Heart left ventricle (tissue), 16 donors: ENCODE measurements around the gene JMY. TPM values are rescaled to one million over a fixed set of nuclear protein-coding genes. Genes with fewer than 3 reads are reported as not detected.
A peak's percentile ranks its signal among the peaks of the same experiment; 100 is the strongest.

ENCODE experiments used
- ATAC-seq, 4 donors: fragments of 200-7000 bp; cut with Tn5 transposase; one replicate each; pipeline ENCODE4 v1.9.1; 2020 to 2022; ENCODE audit warnings: moderate library complexity in 4 of 4, mild to moderate bottlenecking in 3 of 4, moderate number of reproducible peaks in 1 of 4
- DNase-seq, 5 donors: peaks; one replicate each; pipeline ENCODE4 v3.0.0-alpha.2; 2020
- H3K27ac ChIP-seq, 12 donors: fragments of 200-600 bp; sonication (generic) in 4 of 12; one replicate each; pipeline versions ENCODE4 v1.5.0 to v1.8.0; 2016 to 2022; ENCODE audit warnings: mild to moderate bottlenecking in 2 of 12
- H3K27me3 ChIP-seq, 9 donors: fragments of 200-600 bp; sonication (generic) in 2 of 9; one replicate each; pipeline versions ENCODE4 v1.5.1 to v1.8.0; 2016 to 2022; ENCODE audit warnings: mild to moderate bottlenecking in 3 of 9
- H3K36me3 ChIP-seq, 9 donors: fragments of 200-600 bp; sonication (generic) in 2 of 9; one replicate each; pipeline versions ENCODE4 v1.5.0 to v1.8.0; 2018 to 2022; ENCODE audit warnings: mild to moderate bottlenecking in 2 of 9
- H3K4me1 ChIP-seq, 12 donors: fragments of 200-600 bp; sonication (generic) in 4 of 12; one replicate each; pipeline versions ENCODE4 v1.5.0 to v1.8.0; 2016 to 2022; ENCODE audit warnings: mild to moderate bottlenecking in 3 of 12
- H3K4me3 ChIP-seq, 12 donors: fragments of 200-600 bp; sonication (generic) in 4 of 12; one replicate each; pipeline versions ENCODE4 v1.5.0 to v1.8.0; 2017 to 2022; ENCODE audit warnings: mild to moderate bottlenecking in 9 of 12, moderate library complexity in 4 of 12
- H3K9me3 ChIP-seq, 12 donors: fragments of 200-600 bp; sonication (generic) in 4 of 12; one replicate each; pipeline versions ENCODE4 v1.5.0 to v1.8.0; 2016 to 2022; ENCODE audit warnings: mild to moderate bottlenecking in 1 of 12
- POLR2A ChIP-seq, 2 donors: fragments of 450-650 bp; IDR thresholded peaks; one replicate each; pipeline ENCODE4 v1.6.1; 2017; ENCODE audit warnings: antibody characterized with exemption in 2 of 2, mild to moderate bottlenecking in 2 of 2, moderate library complexity in 2 of 2
- WGBS, 4 donors: extraction: QIAGEN DNeasy Blood & Tissue Kit in 2 of 4; methylation state at CpG; one replicate each; pipeline versions ENCODE4 v1.1.5 to v1.1.7; 2013 to 2018; 5-methylcytosine and 5-hydroxymethylcytosine counted together
- intact Hi-C, 10 donors: fragments of 100-400 bp; cut with DNase I; formaldehyde crosslinking; loops; one replicate each; pipeline versions ENCODE4 v1.11.1 to v1.14.2; 2022
- polyA plus RNA-seq, 2 donors: library from polyadenylated mRNA; stranded (reverse); fragments of 200-250 nt; gene quantifications; one replicate each; pipeline ENCODE4 v1.2.3, GENCODE V29; 2013
- total RNA-seq, 9 donors: library from RNA; depleted of rRNA in 2 of 9; stranded (reverse); fragments of >200 nt in 2 of 9; fragmentation: NEBNext Ultra II Directional in 3 of 9; extraction: Animal tissue kit (Norgen Biotek cat#: 25700) in 3 of 9; gene quantifications; one replicate each; pipeline versions ENCODE4 v1.1.0 to v1.2.4, GENCODE V29; 2016 to 2023
- TF ChIP-seq, protein P1 (sequence below), 12 donors: fragments of 200-600 bp; sonication (generic) in 4 of 12; IDR thresholded peaks; one replicate each; pipeline versions ENCODE4 v1.5.0 to v1.8.0; 2018 to 2022; ENCODE audit warnings: antibody characterized with exemption in 12 of 12, mild to moderate bottlenecking in 5 of 12
- donor health status: ischemic (EF 13 %, LVEDD 7.1; RV severe dilation, severe dysfunction).
- donor health status: healthy with polysubstance abuse.
- donor health status: DM: no; HTN: yes; CAD: no.
- donor health status: DM: no; HTN: no; CAD: no.
- donor health status: ischemic (EF 25% LVEDD 6.9; RV normal size, moderate dysfunction).
- donor health status: ischemic (EF 25% LVEDD 5.7; RV mildly dilated, moderate dysfunction).
- donor health status: healthy.
- donor health status: DM: yes; HTN: yes; CAD: no.
- donor health status: ischemic (EF 35%, LVEDD 5.7; RV mildly dilated, moderate dysfunction).
- donor health status: nonischemic (EF 11% LVEDD 7.7; RV severe dilation, severe dysfunction).
- donor health status: DM: yes; HTN: yes; CAD: no.
- donor health status: PGD.
- donor health status: ischemic (EF 29% LVEDD 5.4; RV normal size, mild dysfunction).
- donor health status: nonischemic (EF 23%, LVEDD 6.1; RV moderate dilation, normal function).

JMY gene
- total and polyA plus RNA-seq, 11 donors, result 3.0 to 16.9 (median 11.3) TPM

DNA sequence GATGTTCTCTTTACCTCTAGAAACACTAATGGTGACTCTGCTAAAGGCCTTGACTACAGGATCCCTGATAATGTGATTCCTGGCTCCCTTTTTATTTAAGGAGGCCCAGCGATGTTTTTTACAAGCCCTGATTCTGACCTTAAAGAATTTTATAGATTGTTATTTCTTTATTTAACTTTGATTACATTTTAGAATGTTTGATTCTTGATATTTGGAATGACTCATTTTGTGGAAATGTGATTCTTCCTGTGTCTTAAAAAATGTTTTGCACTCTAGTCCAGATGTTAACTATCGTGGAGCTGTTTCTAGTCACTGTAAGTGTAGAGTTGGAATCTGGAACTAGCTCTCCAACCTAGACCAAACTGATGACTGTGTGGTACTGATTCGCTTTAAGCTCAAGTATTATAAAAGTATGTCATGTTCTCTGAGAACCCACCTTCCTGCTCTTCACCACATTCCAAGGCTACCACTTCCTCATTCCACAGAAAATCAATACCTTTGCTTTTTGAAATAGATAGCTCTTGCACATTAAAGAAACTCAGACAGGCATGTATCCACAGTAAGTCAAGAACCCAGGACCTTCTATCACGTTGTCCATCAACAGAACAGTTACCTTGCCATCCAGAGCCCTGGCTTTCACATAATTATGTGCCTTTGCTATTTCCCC lies 65.2 kb downstream of the JMY start:
- Histone ChIP-seq H3K36me3 (peaks cover 2 to 79% (median 26%) of the 10 kb centered on the region in 9 donors), H3K4me3 (no peak overlapping the region), H3K27ac (no peak overlapping the region), H3K27me3 (no peaks in the 10 kb centered on the region), H3K9me3 (no peaks in the 10 kb centered on the region), H3K4me1 (peaks cover 0 to 12% (median 0%) of the 10 kb centered on the region in 12 donors)
- ATAC-seq (no peak), DNase-seq (no peak)
- 96 to 98% (median 96%) methylated on average over 4 of the region's 4 CpGs for WGBS, 4 donors
- no peak for TF ChIP-seq POLR2A (IDR thresholded peaks at IDR 0.05)
- TF ChIP-seq, protein P1, sequence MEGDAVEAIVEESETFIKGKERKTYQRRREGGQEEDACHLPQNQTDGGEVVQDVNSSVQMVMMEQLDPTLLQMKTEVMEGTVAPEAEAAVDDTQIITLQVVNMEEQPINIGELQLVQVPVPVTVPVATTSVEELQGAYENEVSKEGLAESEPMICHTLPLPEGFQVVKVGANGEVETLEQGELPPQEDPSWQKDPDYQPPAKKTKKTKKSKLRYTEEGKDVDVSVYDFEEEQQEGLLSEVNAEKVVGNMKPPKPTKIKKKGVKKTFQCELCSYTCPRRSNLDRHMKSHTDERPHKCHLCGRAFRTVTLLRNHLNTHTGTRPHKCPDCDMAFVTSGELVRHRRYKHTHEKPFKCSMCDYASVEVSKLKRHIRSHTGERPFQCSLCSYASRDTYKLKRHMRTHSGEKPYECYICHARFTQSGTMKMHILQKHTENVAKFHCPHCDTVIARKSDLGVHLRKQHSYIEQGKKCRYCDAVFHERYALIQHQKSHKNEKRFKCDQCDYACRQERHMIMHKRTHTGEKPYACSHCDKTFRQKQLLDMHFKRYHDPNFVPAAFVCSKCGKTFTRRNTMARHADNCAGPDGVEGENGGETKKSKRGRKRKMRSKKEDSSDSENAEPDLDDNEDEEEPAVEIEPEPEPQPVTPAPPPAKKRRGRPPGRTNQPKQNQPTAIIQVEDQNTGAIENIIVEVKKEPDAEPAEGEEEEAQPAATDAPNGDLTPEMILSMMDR (IDR thresholded peaks at IDR 0.05), result no peak
- intact Hi-C loops, result no loop called here

DNA sequence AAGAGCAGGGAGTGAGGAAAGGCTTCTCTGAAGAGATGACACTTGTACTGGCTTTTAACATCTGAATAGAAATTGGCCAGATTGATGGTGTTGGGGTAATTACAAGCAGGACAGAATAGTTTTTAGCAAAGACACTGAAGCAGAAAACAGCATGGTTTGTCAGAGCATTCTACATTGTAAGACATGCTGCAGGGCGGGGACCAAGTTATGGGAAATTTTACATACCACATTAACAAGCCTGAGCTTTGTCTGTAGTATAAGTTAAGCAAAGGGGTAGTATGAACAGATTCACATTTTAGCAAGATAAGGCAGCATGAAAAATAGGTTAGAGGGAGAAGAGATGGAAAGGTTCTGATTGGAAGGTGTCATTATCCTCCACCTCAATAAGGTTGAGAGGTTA lies 66.5 kb downstream of the JMY start:
- H3K27me3 ChIP-seq, result no peaks in the 10 kb centered on the region
- DNase-seq (no peak), ATAC-seq (no peak)
- H3K4me1 ChIP-seq, result peaks cover 0 to 9% (median 0%) of the 10 kb centered on the region in 12 donors
- no peak overlapping the region for H3K4me3 ChIP-seq
- TF ChIP-seq, protein P1 (IDR thresholded peaks at IDR 0.05), result no peak
- TF ChIP-seq POLR2A (IDR thresholded peaks at IDR 0.05), result no peak
- peaks cover 2 to 86% (median 38%) of the 10 kb centered on the region in 9 donors for H3K36me3 ChIP-seq
- no peaks in the 10 kb centered on the region for H3K9me3 ChIP-seq
- no peak overlapping the region for H3K27ac ChIP-seq
- WGBS, 4 donors, result 94 to 100% (median 96%) methylated on average over 1 of the region's 1 CpG
- intact Hi-C loops, result no loop called here

DNA sequence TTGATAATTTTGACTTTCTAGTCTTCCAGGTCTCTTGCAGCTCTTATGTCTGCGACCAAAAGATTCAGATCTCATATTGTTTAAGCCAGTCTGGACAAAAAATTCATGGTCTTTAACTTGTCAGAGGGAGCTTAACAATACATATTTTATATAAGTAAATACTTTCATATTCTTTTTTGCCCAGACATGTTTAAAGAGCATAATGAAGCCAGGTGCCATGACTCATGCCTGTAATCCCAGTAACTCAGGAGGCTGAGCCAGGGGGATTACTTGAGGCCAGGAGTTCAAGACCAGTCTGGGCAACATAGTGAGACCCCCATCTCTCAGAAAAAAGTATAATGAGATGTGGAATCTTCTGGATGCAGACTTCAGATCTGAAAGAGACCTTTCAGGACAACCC lies 69.8 kb downstream of the JMY start:
- no peak for ATAC-seq
- H3K36me3 ChIP-seq, result peaks cover under 1 to 83% (median 32%) of the 10 kb centered on the region in 9 donors
- WGBS, 4 donors, result 94 to 100% (median 98%) methylated on average over 1 of the region's 1 CpG

DNA sequence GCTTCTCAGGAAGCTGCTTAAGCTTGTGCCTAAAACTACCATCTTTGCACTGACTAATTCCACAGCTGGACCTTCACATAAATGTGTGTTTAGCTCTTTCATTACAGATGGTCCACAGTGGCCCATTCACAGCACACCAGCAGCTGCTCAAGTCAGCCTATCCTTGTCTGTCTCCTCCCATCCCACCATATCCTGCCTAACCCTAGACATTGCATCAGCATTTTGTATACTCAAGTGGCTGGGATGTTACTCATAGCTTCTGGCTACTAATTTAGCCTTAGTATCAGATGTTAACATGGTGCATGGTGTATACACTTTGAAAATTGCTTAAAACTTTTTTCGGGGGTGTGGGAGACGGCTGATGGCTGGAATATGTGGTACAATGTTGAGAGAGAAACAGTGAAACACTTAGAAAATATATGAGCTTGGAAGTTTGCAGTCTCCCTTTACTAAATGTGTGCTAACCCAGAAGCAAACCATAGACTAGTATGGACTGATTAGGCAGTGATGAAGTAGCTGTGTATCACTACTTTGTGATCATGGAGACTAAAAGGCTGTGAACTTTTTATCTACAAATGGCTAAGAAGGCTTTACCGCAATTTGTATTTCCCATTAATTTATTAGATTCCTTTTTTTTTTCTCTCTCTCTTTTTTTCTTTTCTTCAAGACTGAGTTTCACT lies 83.1 kb downstream of the JMY start:
- intact Hi-C loops, result no loop called here
- peak; percentile 60 to 98 (median 80) for ATAC-seq

More for the DNA sequence above, 69.8 kb downstream of the JMY start:
- H3K4me3 ChIP-seq, result no peak overlapping the region
- TF ChIP-seq POLR2A (IDR thresholded peaks at IDR 0.05), result no peak
- TF ChIP-seq, protein P1 (IDR thresholded peaks at IDR 0.05), result no peak
- H3K4me1 ChIP-seq, result peaks cover 0 to 3% (median 0%) of the 10 kb centered on the region in 12 donors
- H3K27me3 ChIP-seq, result no peaks in the 10 kb centered on the region
- intact Hi-C loops, result no loop called here
- no peak for DNase-seq
- no peak overlapping the region for H3K27ac ChIP-seq
- no peaks in the 10 kb centered on the region for H3K9me3 ChIP-seq

More for the DNA sequence above, 83.1 kb downstream of the JMY start:
- peaks cover 0 to 3% (median 0%) of the 10 kb centered on the region in 12 donors for H3K4me1 ChIP-seq
- TF ChIP-seq, protein P1 (IDR thresholded peaks at IDR 0.05), result no peak
- TF ChIP-seq POLR2A (IDR thresholded peaks at IDR 0.05), result no peak
- H3K36me3 ChIP-seq, result peaks cover 0 to 96% (median 53%) of the 10 kb centered on the region in 9 donors
- no peak for DNase-seq
- no peak overlapping the region for H3K27ac ChIP-seq
- no peaks in the 10 kb centered on the region for H3K9me3 ChIP-seq
- no peaks in the 10 kb centered on the region for H3K27me3 ChIP-seq
- H3K4me3 ChIP-seq, result no peak overlapping the region
- 86 to 98% (median 93%) methylated on average over 3 of the region's 3 CpGs for WGBS, 4 donors
